HUES48 (cell line): ENCODE data around the gene RNF17.

Source experiments
- H3K27ac ChIP-seq: one replicate; pipeline ENCODE4 v1.7.0; 2013; ENCODE audit warnings: low read depth, low read length, inconsistent platforms
- H3K27me3 ChIP-seq: 2 replicates; pipeline ENCODE4 v1.6.1; 2013; ENCODE audit warnings: mild to moderate bottlenecking, low read length; ENCODE audit not compliant: control insufficient read depth, insufficient read depth
- H3K36me3 ChIP-seq: 2 replicates; pipeline ENCODE4 v1.6.1; 2013; ENCODE audit warnings: low read length; ENCODE audit not compliant: control insufficient read depth, insufficient read depth
- H3K4me1 ChIP-seq: 2 replicates; pipeline ENCODE4 v1.6.1; 2013; ENCODE audit warnings: mild to moderate bottlenecking, low read length; ENCODE audit not compliant: control insufficient read depth, insufficient read depth
- H3K4me3 ChIP-seq: 2 replicates; pipeline ENCODE4 v1.5.1; 2013; ENCODE audit warnings: mild to moderate bottlenecking, low read depth, low read length
- H3K9ac ChIP-seq: 2 replicates; pipeline ENCODE4 v1.6.1; 2013; ENCODE audit warnings: mild to moderate bottlenecking, low read depth, low read length, moderate library complexity
- H3K9me3 ChIP-seq: 2 replicates; pipeline ENCODE4 v1.6.1; 2013; ENCODE audit warnings: low read length; ENCODE audit not compliant: control insufficient read depth, insufficient read depth

RNF17 gene

DNA sequence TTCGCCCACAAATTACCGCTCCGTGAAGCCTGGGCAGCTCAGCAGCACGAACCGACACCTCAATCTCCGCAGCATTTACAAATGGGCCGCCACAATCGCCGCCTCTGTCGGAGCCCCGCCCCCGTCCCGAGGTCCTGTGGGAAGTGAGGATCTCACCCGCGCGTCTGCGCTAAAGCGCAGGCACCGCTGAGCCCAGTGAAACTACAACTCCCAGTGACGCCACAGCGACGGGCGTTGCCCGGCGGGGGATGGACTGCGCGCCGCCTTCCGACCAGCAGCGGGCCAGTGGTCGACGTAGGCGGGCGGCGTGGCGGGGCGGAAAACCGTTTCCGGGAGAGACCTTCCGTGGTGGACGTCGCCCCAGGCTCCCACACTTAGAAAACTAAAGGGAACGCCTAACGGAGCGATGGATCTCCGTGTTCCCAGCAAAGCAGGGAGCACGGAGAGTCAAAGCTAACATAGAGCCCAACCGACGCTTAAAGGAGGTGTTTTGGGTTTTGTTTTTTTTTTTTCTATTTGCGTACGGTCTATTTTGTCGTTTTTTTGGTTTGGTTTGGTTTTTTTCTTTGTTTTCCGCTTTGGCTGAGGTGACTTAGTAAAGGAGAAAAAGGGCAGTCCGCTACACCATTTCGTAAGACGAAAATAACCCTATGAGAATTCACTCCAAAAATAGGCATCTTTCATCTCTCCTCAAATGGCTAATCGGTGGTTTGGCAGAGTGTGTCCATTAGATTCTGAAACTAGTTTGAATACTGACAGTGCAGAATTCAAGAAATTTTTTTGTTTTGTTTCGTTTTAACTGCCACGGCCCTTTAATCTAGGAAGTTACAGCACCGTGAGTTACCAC lies 159.0 kb downstream of the RNF17 start:
- H3K9me3 ChIP-seq: no peaks in the 10 kb centered on the region
- peaks cover 5% of the 10 kb centered on the region; the same call in 1 of the 2 replicates for H3K4me1 ChIP-seq
- peak overlapping the region; percentile 91 for H3K9ac ChIP-seq
- no peaks in the 10 kb centered on the region for H3K27me3 ChIP-seq
- H3K27ac ChIP-seq: peak overlapping the region; percentile 94
- no peaks in the 10 kb centered on the region for H3K36me3 ChIP-seq
- peak overlapping the region; percentile 87 for H3K4me3 ChIP-seq

- H3K4me3 ChIP-seq: no peak overlapping the region
- H3K36me3 ChIP-seq: no peaks in the 10 kb centered on the region
- no peak overlapping the region for H3K9ac ChIP-seq
- H3K27me3 ChIP-seq: peaks cover 4% of the 10 kb centered on the region; the same call in 1 of the 2 replicates
- H3K9me3 ChIP-seq: no peaks in the 10 kb centered on the region
- H3K27ac ChIP-seq: no peak overlapping the region
- H3K4me1 ChIP-seq: peaks cover 6% of the 10 kb centered on the region
Measured at GRCh38 chr13:24925318-24926231, 161.6 kb downstream of the RNF17 start.

DNA sequence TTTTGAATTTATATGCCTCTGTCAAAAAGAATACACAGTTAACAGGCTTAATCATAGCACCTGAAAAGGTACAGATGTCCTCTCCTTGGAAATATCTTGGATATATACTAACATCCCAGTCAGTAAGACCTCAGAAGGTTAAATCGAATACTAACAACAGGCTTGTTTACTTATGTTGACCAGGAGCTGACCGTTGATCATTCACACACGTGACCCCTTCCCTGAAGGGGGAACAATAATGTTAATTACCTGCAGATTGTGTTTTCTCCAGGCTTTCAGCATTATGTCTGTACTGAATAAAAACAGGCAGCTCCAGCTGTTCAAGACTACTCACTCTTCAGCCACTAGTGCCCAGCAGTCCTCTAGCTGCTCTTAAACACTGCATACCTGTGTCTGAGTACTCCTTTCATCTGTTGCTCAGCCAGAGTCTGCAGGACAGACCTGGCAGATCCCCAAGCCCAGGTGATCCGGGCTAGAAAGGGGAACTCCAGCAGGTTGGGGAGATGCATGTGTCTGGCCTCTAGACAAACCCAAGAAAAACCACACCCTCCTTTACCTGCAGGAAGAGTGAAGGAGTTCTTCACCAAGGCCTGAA lies 163.9 kb downstream of the RNF17 start:
- Histone ChIP-seq H3K36me3 (no peaks in the 10 kb centered on the region), H3K27me3 (peaks cover 20% of the 10 kb centered on the region), H3K4me3 (no peak overlapping the region), H3K9ac (no peak overlapping the region), H3K27ac (no peak overlapping the region), H3K9me3 (no peaks in the 10 kb centered on the region), H3K4me1 (peaks cover 10% of the 10 kb centered on the region)

GRCh38 chr13:24929196-24929595 lies 165.2 kb downstream of the RNF17 start:
- Histone ChIP-seq H3K27me3 (peaks cover 20% of the 10 kb centered on the region), H3K9me3 (no peaks in the 10 kb centered on the region)

More at GRCh38 chr13:24929196-24929595, 165.2 kb downstream of the RNF17 start:
- no peak overlapping the region for H3K4me3 ChIP-seq
- H3K9ac ChIP-seq: no peak overlapping the region
- H3K36me3 ChIP-seq: no peaks in the 10 kb centered on the region
- H3K4me1 ChIP-seq: peaks cover 10% of the 10 kb centered on the region
- no peak overlapping the region for H3K27ac ChIP-seq
